ENCODE measurements around the gene CCDC68. TPM values are rescaled to one million over a fixed set of nuclear protein-coding genes. Genes with fewer than 3 reads are reported as not detected.

CCDC68 gene
- total and polyA plus RNA-seq, 2 of the 8 experiments (the other 6 are each of a cell fraction or from before 2014, with no cell fraction given), result 0.06 to 0.80 TPM

DNA sequence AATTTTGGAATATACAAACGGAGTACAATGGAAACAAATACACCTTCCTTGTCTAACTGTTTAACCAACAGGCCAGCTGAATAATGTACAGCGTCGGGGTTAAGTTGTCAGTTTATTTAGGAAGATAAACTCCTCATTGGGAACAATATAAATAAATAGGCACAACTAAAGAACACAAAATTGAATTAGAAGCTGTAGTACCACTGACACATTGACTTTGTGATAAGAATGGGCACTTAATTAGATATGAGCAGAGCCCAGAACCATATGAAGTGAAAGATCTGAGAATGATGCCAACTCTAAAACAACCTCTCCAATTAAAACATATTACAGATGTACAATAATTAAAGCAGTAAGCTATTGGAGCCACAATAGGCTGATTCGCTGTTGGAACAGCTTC lies 44.4 kb downstream of the CCDC68 start:
- ChIA-PET CTCF (ENCODE audit: partially characterized antibody) (interaction anchor here (1.1 kb wide), 1 partner anchor 34 kb away, joined by 3 read pairs; no protein-coding TSS in a partner anchor), POLR2A (ENCODE audit: partially characterized antibody) (no interaction called here)
- Histone ChIP-seq H3K9me3 (ENCODE audit: insufficient read depth in 2 of 2, low read depth in 1 of 2, low read length in 1 of 2) (no peaks in the 10 kb centered on the region), H3K23ac (ENCODE audit: insufficient read length) (no peak overlapping the region), H3K4me2 (ENCODE audit: insufficient read depth in 1 of 2, low read depth in 2 of 2, low read length in 2 of 2) (no peak overlapping the region), H3K79me1 (ENCODE audit: low read depth, low read length) (no peaks in the 10 kb centered on the region), H2AK5ac (ENCODE audit: low read depth, low read length) (no peak overlapping the region), H3K56ac (replicated peaks; ENCODE audit: insufficient read length, low read depth, low read length) (no peak overlapping the region), H3K18ac (ENCODE audit: extremely low read depth, low read length) (no peak overlapping the region), H4K8ac (ENCODE audit: extremely low read depth, insufficient read depth, low read length) (no peak overlapping the region), H3K4me1 (replicated peaks in 1 of 4; ENCODE audit: control insufficient read depth in 3 of 4, insufficient read depth in 4 of 4, low read length in 3 of 4) (no peaks in the 10 kb centered on the region), H2AFZ (ENCODE audit: low read length) (no peak overlapping the region), H4K5ac (ENCODE audit: insufficient read length, low read depth, low read length) (no peak overlapping the region), H2BK12ac (ENCODE audit: low read depth, low read length) (no peak overlapping the region), H3K27ac (ENCODE audit: low read depth, low read length) (no peak overlapping the region), H3K79me2 (ENCODE audit: control insufficient read depth in 1 of 2, insufficient read depth in 2 of 2, low read length in 2 of 2) (no peaks in the 10 kb centered on the region), H3K36me3 (ENCODE audit: control insufficient read depth in 2 of 4, insufficient read depth in 4 of 4, low read length in 3 of 4) (no peaks in the 10 kb centered on the region), H3K9ac (replicated peaks in 1 of 4; ENCODE audit: extremely low read depth in 1 of 4, low read depth in 3 of 4, low read length in 3 of 4) (no peak overlapping the region), H2BK15ac (ENCODE audit: low read length) (no peak overlapping the region), H3K4me3 (ENCODE audit: extremely low read depth in 1 of 4, insufficient read depth in 2 of 4, low read depth in 3 of 4, low read length in 4 of 4) (no peak overlapping the region), H4K20me1 (replicated peaks in 1 of 2; ENCODE audit: control insufficient read depth in 1 of 2, insufficient read depth in 2 of 2, low read length in 2 of 2) (no peaks in the 10 kb centered on the region), H3K27me3 (replicated peaks in 1 of 4; ENCODE audit: control insufficient read depth in 3 of 4, extremely low read depth in 1 of 4, insufficient read depth in 3 of 4, low read length in 3 of 4) (no peaks in the 10 kb centered on the region), H3K23me2 (ENCODE audit: low read depth, low read length) (no peaks in the 10 kb centered on the region), H2BK5ac (ENCODE audit: low read depth, low read length) (no peak overlapping the region), H4K91ac (replicated peaks; ENCODE audit: insufficient read length, low read length) (no peak overlapping the region), H3K14ac (ENCODE audit: insufficient read length) (no peak overlapping the region), H2BK20ac (ENCODE audit: low read length) (no peak overlapping the region), H2BK120ac (replicated peaks; ENCODE audit: low read depth, low read length) (no peak overlapping the region), H3K4ac (replicated peaks; ENCODE audit: insufficient read length, low read depth, low read length) (no peak overlapping the region)
- no peak for DNase-seq (ENCODE audit: low read depth in 1 of 2, low spot score in 2 of 2)
- no peak for FAIRE-seq
- 85% methylated on average over 4 of the region's 4 CpGs; no CpG with 5 or more reads in 1 of the 2 experiments for WGBS, 2 experiments (ENCODE audit: extremely low coverage in 1 of 2, insufficient coverage in 1 of 2, insufficient read length in 1 of 2, insufficient replicate concordance in 2 of 2, low coverage in 1 of 2, low lambda C conversion rate in 2 of 2, missing lambda C conversion rate in 1 of 2)
- TF ChIP-seq JUN (IDR thresholded peaks at IDR 0.05; ENCODE audit: low read depth, low read length) (no peak), BRCA1 (IDR thresholded peaks at IDR 0.05; ENCODE audit: low read depth, low read length) (no peak), PHF8 (conservative IDR thresholded peaks at IDR 0.05; ENCODE audit: low read depth, low read length) (no peak), KDM1A (IDR thresholded peaks at IDR 0.05; ENCODE audit: borderline replicate concordance, low read length) (no peak), SIRT6 (IDR thresholded peaks at IDR 0.05; ENCODE audit: low read length) (no peak), SP2 (IDR thresholded peaks at IDR 0.05; ENCODE audit: low read length) (no peak), SUZ12 (IDR thresholded peaks at IDR 0.05; ENCODE audit: low read length) (no peak), RFX5 (IDR thresholded peaks at IDR 0.05; ENCODE audit: borderline replicate concordance, low read depth, low read length) (no peak), ZNF274 (IDR thresholded peaks at IDR 0.05; ENCODE audit: borderline replicate concordance, extremely low read depth, low read length) (no peak)
- TF ChIP-seq, protein P1, sequence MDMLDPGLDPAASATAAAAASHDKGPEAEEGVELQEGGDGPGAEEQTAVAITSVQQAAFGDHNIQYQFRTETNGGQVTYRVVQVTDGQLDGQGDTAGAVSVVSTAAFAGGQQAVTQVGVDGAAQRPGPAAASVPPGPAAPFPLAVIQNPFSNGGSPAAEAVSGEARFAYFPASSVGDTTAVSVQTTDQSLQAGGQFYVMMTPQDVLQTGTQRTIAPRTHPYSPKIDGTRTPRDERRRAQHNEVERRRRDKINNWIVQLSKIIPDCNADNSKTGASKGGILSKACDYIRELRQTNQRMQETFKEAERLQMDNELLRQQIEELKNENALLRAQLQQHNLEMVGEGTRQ (IDR thresholded peaks at IDR 0.05; ENCODE audit: low read length), result no peak
- TF ChIP-seq, protein P2, sequence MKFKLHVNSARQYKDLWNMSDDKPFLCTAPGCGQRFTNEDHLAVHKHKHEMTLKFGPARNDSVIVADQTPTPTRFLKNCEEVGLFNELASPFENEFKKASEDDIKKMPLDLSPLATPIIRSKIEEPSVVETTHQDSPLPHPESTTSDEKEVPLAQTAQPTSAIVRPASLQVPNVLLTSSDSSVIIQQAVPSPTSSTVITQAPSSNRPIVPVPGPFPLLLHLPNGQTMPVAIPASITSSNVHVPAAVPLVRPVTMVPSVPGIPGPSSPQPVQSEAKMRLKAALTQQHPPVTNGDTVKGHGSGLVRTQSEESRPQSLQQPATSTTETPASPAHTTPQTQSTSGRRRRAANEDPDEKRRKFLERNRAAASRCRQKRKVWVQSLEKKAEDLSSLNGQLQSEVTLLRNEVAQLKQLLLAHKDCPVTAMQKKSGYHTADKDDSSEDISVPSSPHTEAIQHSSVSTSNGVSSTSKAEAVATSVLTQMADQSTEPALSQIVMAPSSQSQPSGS (IDR thresholded peaks at IDR 0.05; ENCODE audit: low read length), result no peak

All from H1 (cell line).